GM12878 (cell line): Measurements from ENCODE around the gene MAZ.

Experiments used
- BACH1 ChIP-seq: fragments of 450-650 bp; IDR thresholded peaks from 2 replicates; pipeline ENCODE4 v1.6.1; 2017; ENCODE audit warnings: mild to moderate bottlenecking, borderline replicate concordance
- CBX5 ChIP-seq: sonication (generic); IDR thresholded peaks from 2 replicates; pipeline ENCODE4 v1.6.1; 2016; ENCODE audit warnings: low read depth, moderate library complexity, mild to moderate bottlenecking, inconsistent platforms
- EGR1 ChIP-seq, 2 experiments: IDR thresholded peaks; 1 replicate in 1 of 2; 2 replicates in 1 of 2; pipeline ENCODE4 v1.6.1; 2011 to 2012; ENCODE audit warnings: low read depth in 2 of 2, low read length in 2 of 2, borderline replicate concordance in 1 of 2, mild to moderate bottlenecking in 1 of 2, moderate library complexity in 1 of 2
- EZH2 ChIP-seq: IDR thresholded peaks from 2 replicates; pipeline ENCODE4 v1.6.1; 2012; ENCODE audit warnings: low read depth, mild to moderate bottlenecking, control low read depth, inconsistent platforms, low read length, borderline replicate concordance; ENCODE audit not compliant: control insufficient read depth
- GABPA ChIP-seq: IDR thresholded peaks from 2 replicates; pipeline ENCODE4 v1.6.1; 2014; ENCODE audit warnings: antibody characterized with exemption, low read depth, mild to moderate bottlenecking, inconsistent platforms
- JUNB ChIP-seq: IDR thresholded peaks from 2 replicates; pipeline ENCODE4 v1.6.1; 2016; ENCODE audit warnings: antibody characterized with exemption, mild to moderate bottlenecking
- PML ChIP-seq: IDR thresholded peaks from 2 replicates; pipeline ENCODE4 v1.6.1; 2012; ENCODE audit warnings: low read length, inconsistent platforms
- POLR2AphosphoS2 ChIP-seq: IDR thresholded peaks from 2 replicates; pipeline ENCODE4 v1.6.1; 2011; ENCODE audit warnings: low read depth, mild to moderate bottlenecking, low read length, improper control_type of control experiment, moderate library complexity
- SP1 ChIP-seq: IDR thresholded peaks from one replicate; pipeline ENCODE4 v1.6.1; 2011; ENCODE audit warnings: low read depth, low read length
- SRF ChIP-seq, 2 experiments: IDR thresholded peaks; 2 replicates each; pipeline ENCODE4 v1.6.1; 2011; ENCODE audit warnings: low read depth in 2 of 2, low read length in 2 of 2, mild to moderate bottlenecking in 1 of 2, moderate library complexity in 1 of 2
- TF ChIP-seq, protein P1 (sequence below), 3 experiments: IDR thresholded peaks in 2 of 3; conservative IDR thresholded peaks in 1 of 3; 2 replicates each; pipeline ENCODE4 v1.5.1; 2011; ENCODE audit warnings: low read depth in 3 of 3, low read length in 3 of 3, mild to moderate bottlenecking in 3 of 3, control low read depth in 2 of 3, moderate library complexity in 2 of 3, inconsistent platforms in 1 of 3, mixed read lengths in 1 of 3; ENCODE audit not compliant: control insufficient read depth in 2 of 3, insufficient read depth in 1 of 3; ENCODE audit errors: extremely low read depth in 1 of 3
- TF ChIP-seq, protein P2 (sequence below): fragments of 450-650 bp; IDR thresholded peaks from 2 replicates; pipeline ENCODE4 v1.6.1; 2017; ENCODE audit warnings: mild to moderate bottlenecking, low read depth, inconsistent platforms; ENCODE audit not compliant: poor library complexity, severe bottlenecking

DNA sequence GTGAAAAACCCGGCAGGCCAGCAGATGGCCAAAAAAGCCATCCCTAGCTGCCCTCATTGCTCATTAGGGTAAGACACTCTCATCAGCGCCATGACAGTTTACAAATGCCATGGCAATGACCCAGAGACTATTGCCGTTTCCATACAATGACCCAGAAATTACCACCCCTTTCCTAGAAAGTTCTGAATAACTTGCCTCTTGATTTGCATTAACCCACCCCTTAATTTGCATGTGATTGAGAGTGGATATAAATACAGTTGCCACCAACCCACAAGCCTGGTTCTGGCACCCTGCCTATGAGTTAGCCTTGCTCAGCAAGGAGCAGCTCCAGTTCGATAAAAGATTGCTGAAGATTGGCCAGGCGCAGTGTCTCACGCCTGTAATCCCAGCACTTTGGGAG, 44.4 kb upstream of the MAZ start:
- TF ChIP-seq SRF (IDR thresholded peaks at IDR 0.05; ENCODE audit: low read depth in 2 of 2, low read length in 2 of 2) (no peak), SP1 (no peak), POLR2AphosphoS2 (no peak), EGR1 (IDR thresholded peaks at IDR 0.05; ENCODE audit: borderline replicate concordance in 1 of 2, low read depth in 2 of 2, low read length in 2 of 2) (no peak), EZH2 (no peak), PML (no peak), CBX5 (no peak), JUNB (no peak), BACH1 (no peak), GABPA (no peak)
- TF ChIP-seq, protein P1, sequence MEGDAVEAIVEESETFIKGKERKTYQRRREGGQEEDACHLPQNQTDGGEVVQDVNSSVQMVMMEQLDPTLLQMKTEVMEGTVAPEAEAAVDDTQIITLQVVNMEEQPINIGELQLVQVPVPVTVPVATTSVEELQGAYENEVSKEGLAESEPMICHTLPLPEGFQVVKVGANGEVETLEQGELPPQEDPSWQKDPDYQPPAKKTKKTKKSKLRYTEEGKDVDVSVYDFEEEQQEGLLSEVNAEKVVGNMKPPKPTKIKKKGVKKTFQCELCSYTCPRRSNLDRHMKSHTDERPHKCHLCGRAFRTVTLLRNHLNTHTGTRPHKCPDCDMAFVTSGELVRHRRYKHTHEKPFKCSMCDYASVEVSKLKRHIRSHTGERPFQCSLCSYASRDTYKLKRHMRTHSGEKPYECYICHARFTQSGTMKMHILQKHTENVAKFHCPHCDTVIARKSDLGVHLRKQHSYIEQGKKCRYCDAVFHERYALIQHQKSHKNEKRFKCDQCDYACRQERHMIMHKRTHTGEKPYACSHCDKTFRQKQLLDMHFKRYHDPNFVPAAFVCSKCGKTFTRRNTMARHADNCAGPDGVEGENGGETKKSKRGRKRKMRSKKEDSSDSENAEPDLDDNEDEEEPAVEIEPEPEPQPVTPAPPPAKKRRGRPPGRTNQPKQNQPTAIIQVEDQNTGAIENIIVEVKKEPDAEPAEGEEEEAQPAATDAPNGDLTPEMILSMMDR (IDR thresholded peaks at IDR 0.05 in 2 of 3, conservative IDR thresholded peaks at IDR 0.05 in 1 of 3; ENCODE audit: control insufficient read depth in 2 of 3, extremely low read depth in 1 of 3, insufficient read depth in 1 of 3, low read depth in 3 of 3, low read length in 3 of 3): no peak
- TF ChIP-seq, protein P2, sequence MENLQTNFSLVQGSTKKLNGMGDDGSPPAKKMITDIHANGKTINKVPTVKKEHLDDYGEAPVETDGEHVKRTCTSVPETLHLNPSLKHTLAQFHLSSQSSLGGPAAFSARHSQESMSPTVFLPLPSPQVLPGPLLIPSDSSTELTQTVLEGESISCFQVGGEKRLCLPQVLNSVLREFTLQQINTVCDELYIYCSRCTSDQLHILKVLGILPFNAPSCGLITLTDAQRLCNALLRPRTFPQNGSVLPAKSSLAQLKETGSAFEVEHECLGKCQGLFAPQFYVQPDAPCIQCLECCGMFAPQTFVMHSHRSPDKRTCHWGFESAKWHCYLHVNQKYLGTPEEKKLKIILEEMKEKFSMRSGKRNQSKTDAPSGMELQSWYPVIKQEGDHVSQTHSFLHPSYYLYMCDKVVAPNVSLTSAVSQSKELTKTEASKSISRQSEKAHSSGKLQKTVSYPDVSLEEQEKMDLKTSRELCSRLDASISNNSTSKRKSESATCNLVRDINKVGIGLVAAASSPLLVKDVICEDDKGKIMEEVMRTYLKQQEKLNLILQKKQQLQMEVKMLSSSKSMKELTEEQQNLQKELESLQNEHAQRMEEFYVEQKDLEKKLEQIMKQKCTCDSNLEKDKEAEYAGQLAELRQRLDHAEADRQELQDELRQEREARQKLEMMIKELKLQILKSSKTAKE: no peak
